ENCODE data around the gene PPA1. TPM values are rescaled to one million over a fixed set of nuclear protein-coding genes. Genes with fewer than 3 reads are reported as not detected.

The PPA1 gene
- total and polyA plus RNA-seq, 2 experiments from 2014 or later, result 105 to 110 TPM

- H3K9ac ChIP-seq, result peak overlapping the region; percentile 99
- peaks cover 17% of the 10 kb centered on the region; the same call in 1 of the 2 replicates for H4K20me1 ChIP-seq (ENCODE audit: insufficient read depth)
- no peaks in the 10 kb centered on the region for H3K9me2 ChIP-seq (ENCODE audit: insufficient read depth)
- WGBS, 2 experiments (ENCODE audit: low coverage in 1 of 2, low lambda C conversion rate in 2 of 2, missing lambda C conversion rate in 2 of 2), result 1% methylated on average over 27 to 37 of the region's 40 CpGs
- H3K4me3 ChIP-seq, result peak overlapping the region; percentile 99
- H3K27me3 ChIP-seq (replicated peaks; ENCODE audit: insufficient read depth), result no peaks in the 10 kb centered on the region
- no peak overlapping the region for H2AFZ ChIP-seq
- peaks cover 22% of the 10 kb centered on the region for H3K36me3 ChIP-seq (ENCODE audit: low read depth)
- H3K79me2 ChIP-seq (ENCODE audit: insufficient read depth), result peaks cover 61% of the 10 kb centered on the region
- no peaks in the 10 kb centered on the region for H3K9me3 ChIP-seq (ENCODE audit: low read depth)
- peak overlapping the region; percentile 89 for H3K4me2 ChIP-seq (ENCODE audit: unreplicated experiment)
- TF ChIP-seq EZH2 (IDR thresholded peaks at IDR 0.05; ENCODE audit: insufficient read depth, poor library complexity, severe bottlenecking) (no peak), EZH2phosphoT487 (IDR thresholded peaks at IDR 0.05; ENCODE audit: insufficient read depth, low read depth) (no peak)
- peaks cover 33% of the 10 kb centered on the region for H3F3A ChIP-seq (ENCODE audit: insufficient read depth)
- peaks cover 18% of the 10 kb centered on the region for H3K4me1 ChIP-seq (ENCODE audit: insufficient read depth)
- in situ Hi-C loops (cut with MboI), result no loop called here
- DNase-seq, result peak; percentile 54
- H3K27ac ChIP-seq, result peak overlapping the region; percentile 92
Observed at GRCh38 chr10:70169649-70170364, 63.4 kb downstream of the PPA1 start.

- Histone ChIP-seq H3K9ac (peak overlapping the region; percentile 99), H3K4me2 (ENCODE audit: unreplicated experiment) (peak overlapping the region; percentile 89), H3K9me3 (ENCODE audit: low read depth) (no peaks in the 10 kb centered on the region), H3K27me3 (replicated peaks; ENCODE audit: insufficient read depth) (no peaks in the 10 kb centered on the region), H3K79me2 (ENCODE audit: insufficient read depth) (peaks cover 68% of the 10 kb centered on the region), H2AFZ (no peak overlapping the region), H3K27ac (peak overlapping the region; percentile 92), H3K36me3 (ENCODE audit: low read depth) (peaks cover 28% of the 10 kb centered on the region), H3K4me1 (ENCODE audit: insufficient read depth) (peaks cover 18% of the 10 kb centered on the region), H4K20me1 (ENCODE audit: insufficient read depth) (peaks cover 22% of the 10 kb centered on the region; the same call in 1 of the 2 replicates), H3K4me3 (peak overlapping the region; percentile 99), H3K9me2 (ENCODE audit: insufficient read depth) (no peaks in the 10 kb centered on the region), H3F3A (ENCODE audit: insufficient read depth) (peaks cover 33% of the 10 kb centered on the region)
- in situ Hi-C loops (cut with MboI), result no loop called here
- no peak for TF ChIP-seq EZH2 (IDR thresholded peaks at IDR 0.05; ENCODE audit: insufficient read depth, poor library complexity, severe bottlenecking)
- TF ChIP-seq EZH2phosphoT487 (IDR thresholded peaks at IDR 0.05; ENCODE audit: insufficient read depth, low read depth), result no peak
- 0 to 2% methylated on average over 2 of the region's 2 CpGs for WGBS, 2 experiments (ENCODE audit: low coverage in 1 of 2, low lambda C conversion rate in 2 of 2, missing lambda C conversion rate in 2 of 2)
- DNase-seq, result peak; percentile 48
Observed at GRCh38 chr10:70169011-70169410, 64.2 kb downstream of the PPA1 start.

- peak overlapping the region; percentile 99 for H3K4me3 ChIP-seq
- TF ChIP-seq EZH2 (IDR thresholded peaks at IDR 0.05; ENCODE audit: insufficient read depth, poor library complexity, severe bottlenecking) (no peak), EZH2phosphoT487 (IDR thresholded peaks at IDR 0.05; ENCODE audit: insufficient read depth, low read depth) (no peak)
- peaks cover 39% of the 10 kb centered on the region for H3F3A ChIP-seq (ENCODE audit: insufficient read depth)
- H3K27ac ChIP-seq, result peak overlapping the region; percentile 6; the same call in 1 of the 2 replicates
- peaks cover 85% of the 10 kb centered on the region for H3K79me2 ChIP-seq (ENCODE audit: insufficient read depth)
- DNase-seq, result peak; percentile 27
- no peak overlapping the region for H2AFZ ChIP-seq
- peaks cover 35% of the 10 kb centered on the region for H4K20me1 ChIP-seq (ENCODE audit: insufficient read depth)
- peak overlapping the region; percentile 89 for H3K4me2 ChIP-seq (ENCODE audit: unreplicated experiment)
- H3K9me3 ChIP-seq (ENCODE audit: low read depth), result no peaks in the 10 kb centered on the region
- no peaks in the 10 kb centered on the region for H3K9me2 ChIP-seq (ENCODE audit: insufficient read depth)
- in situ Hi-C loops (cut with MboI), result no loop called here
- peaks cover 30% of the 10 kb centered on the region for H3K4me1 ChIP-seq (ENCODE audit: insufficient read depth)
- H3K9ac ChIP-seq, result peak overlapping the region; percentile 99
- no peaks in the 10 kb centered on the region for H3K27me3 ChIP-seq (replicated peaks; ENCODE audit: insufficient read depth)
- H3K36me3 ChIP-seq (ENCODE audit: low read depth), result peaks cover 32% of the 10 kb centered on the region
- 45 to 51% methylated on average over 7 of the region's 7 CpGs for WGBS, 2 experiments (ENCODE audit: low coverage in 1 of 2, low lambda C conversion rate in 2 of 2, missing lambda C conversion rate in 2 of 2)
Observed at GRCh38 chr10:70167246-70167645, 66.0 kb downstream of the PPA1 start.

GRCh38 chr10:70166394-70166793 is 66.8 kb downstream of the PPA1 start:
- in situ Hi-C loops (cut with MboI), result no loop called here
- Histone ChIP-seq H2AFZ (no peak overlapping the region), H3K9ac (no peak overlapping the region), H3K9me2 (ENCODE audit: insufficient read depth) (no peaks in the 10 kb centered on the region), H3K27me3 (replicated peaks; ENCODE audit: insufficient read depth) (no peaks in the 10 kb centered on the region), H3K4me2 (ENCODE audit: unreplicated experiment) (no peak overlapping the region), H3K36me3 (ENCODE audit: low read depth) (peaks cover 33% of the 10 kb centered on the region), H3F3A (ENCODE audit: insufficient read depth) (peaks cover 45% of the 10 kb centered on the region), H4K20me1 (ENCODE audit: insufficient read depth) (peaks cover 42% of the 10 kb centered on the region), H3K79me2 (ENCODE audit: insufficient read depth) (peaks cover 93% of the 10 kb centered on the region), H3K4me3 (no peak overlapping the region), H3K9me3 (ENCODE audit: low read depth) (no peaks in the 10 kb centered on the region), H3K4me1 (ENCODE audit: insufficient read depth) (peaks cover 38% of the 10 kb centered on the region), H3K27ac (no peak overlapping the region)
- DNase-seq, result no peak
- TF ChIP-seq EZH2phosphoT487 (IDR thresholded peaks at IDR 0.05; ENCODE audit: insufficient read depth, low read depth) (no peak), EZH2 (IDR thresholded peaks at IDR 0.05; ENCODE audit: insufficient read depth, poor library complexity, severe bottlenecking) (no peak)
- WGBS, 2 experiments (ENCODE audit: low coverage in 1 of 2, low lambda C conversion rate in 2 of 2, missing lambda C conversion rate in 2 of 2), result 77 to 83% methylated on average over 3 of the region's 3 CpGs

Measured in GM23248 (cell line).